Esophagus squamous epithelium (tissue), 4 donors: ENCODE results near the gene PTPN21.

Source experiments
- POLR2A ChIP-seq, 4 donors: fragments of 450-650 bp; IDR thresholded peaks; one replicate each; pipeline ENCODE4 v1.6.1; 2017; ENCODE audit warnings: antibody characterized with exemption in 4 of 4, mild to moderate bottlenecking in 4 of 4, moderate library complexity in 3 of 4
- TF ChIP-seq, protein P1 (sequence below), 6 experiments: fragments of 450-650 bp in 4 of 6; fragments of 200-600 bp in 2 of 6; sonication (generic) in 2 of 6; IDR thresholded peaks; one replicate each; pipeline ENCODE4 v1.5.1; 2016 to 2019; ENCODE audit warnings: antibody characterized with exemption in 6 of 6, mild to moderate bottlenecking in 4 of 6, moderate library complexity in 4 of 6

- TF ChIP-seq POLR2A (IDR thresholded peaks at IDR 0.05), result no peak
- TF ChIP-seq, protein P1, sequence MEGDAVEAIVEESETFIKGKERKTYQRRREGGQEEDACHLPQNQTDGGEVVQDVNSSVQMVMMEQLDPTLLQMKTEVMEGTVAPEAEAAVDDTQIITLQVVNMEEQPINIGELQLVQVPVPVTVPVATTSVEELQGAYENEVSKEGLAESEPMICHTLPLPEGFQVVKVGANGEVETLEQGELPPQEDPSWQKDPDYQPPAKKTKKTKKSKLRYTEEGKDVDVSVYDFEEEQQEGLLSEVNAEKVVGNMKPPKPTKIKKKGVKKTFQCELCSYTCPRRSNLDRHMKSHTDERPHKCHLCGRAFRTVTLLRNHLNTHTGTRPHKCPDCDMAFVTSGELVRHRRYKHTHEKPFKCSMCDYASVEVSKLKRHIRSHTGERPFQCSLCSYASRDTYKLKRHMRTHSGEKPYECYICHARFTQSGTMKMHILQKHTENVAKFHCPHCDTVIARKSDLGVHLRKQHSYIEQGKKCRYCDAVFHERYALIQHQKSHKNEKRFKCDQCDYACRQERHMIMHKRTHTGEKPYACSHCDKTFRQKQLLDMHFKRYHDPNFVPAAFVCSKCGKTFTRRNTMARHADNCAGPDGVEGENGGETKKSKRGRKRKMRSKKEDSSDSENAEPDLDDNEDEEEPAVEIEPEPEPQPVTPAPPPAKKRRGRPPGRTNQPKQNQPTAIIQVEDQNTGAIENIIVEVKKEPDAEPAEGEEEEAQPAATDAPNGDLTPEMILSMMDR (IDR thresholded peaks at IDR 0.05), result no peak
Measured at GRCh38 chr14:88470542-88471440, 84.0 kb downstream of the PTPN21 start.
